SK-N-SH (cell line): ENCODE results near the gene HIPK2. TPM values are rescaled to one million over a fixed set of nuclear protein-coding genes. Genes with fewer than 3 reads are reported as not detected.

Source experiments
- CTCF ChIA-PET: fragments of 300-600, 350-600 bp; formaldehyde crosslinking; extraction: SDS; loops from one replicate; lab custom pipeline; 2021; lab: Yijun Ruan, JAX
- POLR2A ChIA-PET: fragments of 350-600 bp; sonication (Branson Sonifier 250); formaldehyde crosslinking; extraction: SDS; loops from one replicate; lab custom pipeline; 2020; ENCODE audit warnings: antibody characterized with exemption, inconsistent platforms; lab: Yijun Ruan, JAX
- DNase-seq: peaks from one replicate; pipeline ENCODE4 v3.0.0; 2012
- H2AFZ ChIP-seq: fragments of 200-600 bp; sonication (generic); 2 replicates; pipeline ENCODE4 v1.8.1; 2016; ENCODE audit warnings: antibody characterized with exemption, mild to moderate bottlenecking, low read depth
- H3F3A ChIP-seq: fragments of 200-600 bp; sonication (generic); replicated peaks from 2 replicates; pipeline ENCODE3; 2016; ENCODE audit warnings: antibody characterized with exemption, mild to moderate bottlenecking; ENCODE audit not compliant: insufficient read depth
- H3K27ac ChIP-seq, 2 experiments: fragments of 200-500 bp in 1 of 2; fragments of 200-600 bp in 1 of 2; sonication (Bioruptor generic) in 1 of 2; sonication (generic), shearing (Covaris generic) in 1 of 2; 2 replicates each; pipeline versions ENCODE4 v1.5.1 to v1.6.1; 2014 to 2016; ENCODE audit warnings: low read depth in 2 of 2, inconsistent platforms in 1 of 2, low read length in 1 of 2, mild to moderate bottlenecking in 1 of 2, mixed read lengths in 1 of 2
- H3K27me3 ChIP-seq: fragments of 200-600 bp; sonication (generic), shearing (Covaris generic); 2 replicates; pipeline ENCODE4 v1.6.1; 2016; ENCODE audit warnings: mixed run types; ENCODE audit not compliant: insufficient read depth
- H3K36me3 ChIP-seq, 2 experiments: fragments of 200-500 bp in 1 of 2; fragments of 200-600 bp in 1 of 2; sonication (Bioruptor generic) in 1 of 2; sonication (generic) in 1 of 2; replicated peaks in 1 of 2; 2 replicates each; pipeline versions ENCODE3 to v1.5.1; 2014 to 2016; ENCODE audit warnings: low read length in 1 of 2, mild to moderate bottlenecking in 1 of 2; ENCODE audit not compliant: insufficient read depth in 2 of 2, control insufficient read depth in 1 of 2
- H3K4me1 ChIP-seq, 2 experiments: fragments of 200-500 bp in 1 of 2; fragments of 200-600 bp in 1 of 2; sonication (Bioruptor generic) in 1 of 2; sonication (generic), shearing (Covaris generic) in 1 of 2; 2 replicates each; pipeline versions ENCODE4 v1.5.1 to v1.6.1; 2014 to 2016; ENCODE audit warnings: low read depth in 1 of 2, low read length in 1 of 2, mixed run types in 1 of 2; ENCODE audit not compliant: insufficient read depth in 2 of 2, control insufficient read depth in 1 of 2
- H3K4me2 ChIP-seq: fragments of 200-600 bp; sonication (generic), shearing (Covaris generic); 2 replicates; pipeline ENCODE4 v1.6.1; 2017; ENCODE audit warnings: mixed run types
- H3K4me3 ChIP-seq, 2 experiments: fragments of 200-500 bp in 1 of 2; fragments of 200-600 bp in 1 of 2; sonication (Bioruptor generic) in 1 of 2; sonication (generic), shearing (Covaris generic) in 1 of 2; 2 replicates each; pipeline versions ENCODE4 v1.5.1 to v1.8.1; 2014 to 2016; ENCODE audit warnings: low read depth in 2 of 2, inconsistent platforms in 1 of 2, low read length in 1 of 2, mild to moderate bottlenecking in 1 of 2, mixed read lengths in 1 of 2, moderate library complexity in 1 of 2
- H3K79me2 ChIP-seq: fragments of 200-600 bp; sonication (generic); 2 replicates; pipeline ENCODE4 v1.8.1; 2017; ENCODE audit warnings: mild to moderate bottlenecking; ENCODE audit not compliant: insufficient read depth
- H3K9ac ChIP-seq: fragments of 200-600 bp; sonication (generic); 2 replicates; pipeline ENCODE4 v1.6.1; 2017; ENCODE audit warnings: mixed run types
- H3K9me2 ChIP-seq: fragments of 200-600 bp; sonication (generic); 2 replicates; pipeline ENCODE4 v1.6.1; 2017; ENCODE audit warnings: mixed run types
- H3K9me3 ChIP-seq: fragments of 200-600 bp; sonication (generic); 2 replicates; pipeline ENCODE4 v1.6.1; 2017; ENCODE audit warnings: mixed run types, mild to moderate bottlenecking, moderate library complexity
- H4K20me1 ChIP-seq: fragments of 200-600 bp; sonication (generic); 2 replicates; pipeline ENCODE4 v1.6.1; 2017; ENCODE audit warnings: mild to moderate bottlenecking, mixed run types; ENCODE audit not compliant: insufficient read depth
- CTCF ChIP-seq: fragments of 200-600 bp; sonication (generic); IDR thresholded peaks from 2 replicates; pipeline ENCODE4 v1.6.1; 2017; ENCODE audit warnings: antibody characterized with exemption, mild to moderate bottlenecking, moderate library complexity
- FOSL2 ChIP-seq: IDR thresholded peaks from 2 replicates; pipeline ENCODE4 v1.4.0; 2012; ENCODE audit warnings: low read depth, mild to moderate bottlenecking, moderate library complexity, borderline replicate concordance
- GATA2 ChIP-seq: sonication (generic); formaldehyde crosslinking; IDR thresholded peaks from 2 replicates; pipeline ENCODE4 v1.5.0; 2020; ENCODE audit warnings: mild to moderate bottlenecking, missing genetic modification reagents
- JUND ChIP-seq: IDR thresholded peaks from 2 replicates; pipeline ENCODE4 v1.4.0; 2012
- MEF2A ChIP-seq: IDR thresholded peaks from 2 replicates; pipeline ENCODE4 v1.4.0; 2012; ENCODE audit warnings: low read depth, borderline replicate concordance
- MXI1 ChIP-seq: IDR thresholded peaks from 2 replicates; pipeline ENCODE4 v1.6.1; 2012; ENCODE audit warnings: mild to moderate bottlenecking, low read depth, low read length, improper control_type of control experiment
- POLR2AphosphoS5 ChIP-seq: IDR thresholded peaks from 2 replicates; pipeline ENCODE4 v1.6.1; 2012; ENCODE audit warnings: low read depth, low read length
- RAD21 ChIP-seq: IDR thresholded peaks from 2 replicates; pipeline ENCODE4 v1.6.1; 2012; ENCODE audit warnings: mild to moderate bottlenecking, low read length
- RXRA ChIP-seq: IDR thresholded peaks from 2 replicates; pipeline ENCODE4 v1.4.0; 2012; ENCODE audit warnings: low read depth, mild to moderate bottlenecking, borderline replicate concordance
- SIN3A ChIP-seq: IDR thresholded peaks from 2 replicates; pipeline ENCODE4 v1.6.1; 2012; ENCODE audit warnings: low read depth, mild to moderate bottlenecking, low read length, moderate library complexity, borderline replicate concordance
- TAF1 ChIP-seq: IDR thresholded peaks from 2 replicates; pipeline ENCODE4 v1.6.1; 2012; ENCODE audit warnings: low read depth, mild to moderate bottlenecking, low read length, moderate library complexity, borderline replicate concordance
- USF1 ChIP-seq: IDR thresholded peaks from 2 replicates; pipeline ENCODE4 v1.4.0; 2012; ENCODE audit warnings: low read depth, borderline replicate concordance
- YY1 ChIP-seq: IDR thresholded peaks from 2 replicates; pipeline ENCODE4 v1.4.0; 2012; ENCODE audit warnings: low read depth, mild to moderate bottlenecking
- WGBS: methylation state at CpG from one replicate; pipeline ENCODE4 v1.1.6; 2017; ENCODE audit warnings: low lambda C conversion rate; 5-methylcytosine and 5-hydroxymethylcytosine counted together
- polyA plus RNA-seq, 3 experiments: library from polyadenylated mRNA; depleted of rRNA; stranded (reverse); fragments of >200 nt; gene quantifications; 2 replicates each; pipeline ENCODE4 v1.2.3, GENCODE V29; 2012
- TF ChIP-seq, protein P1 (sequence below): IDR thresholded peaks from 2 replicates; pipeline ENCODE4 v1.4.0; 2012; ENCODE audit warnings: low read depth, borderline replicate concordance
- TF ChIP-seq, protein P2 (sequence below): fragments of 150-350 bp; IDR thresholded peaks from 2 replicates; pipeline ENCODE4 v1.6.1; 2016; ENCODE audit warnings: mild to moderate bottlenecking, low read depth, low read length
- TF ChIP-seq, protein P3 (sequence below): fragments of 150-350 bp; IDR thresholded peaks from 2 replicates; pipeline ENCODE4 v1.6.1; 2017; ENCODE audit warnings: antibody characterized with exemption, low read length, low read depth, borderline replicate concordance

Gene HIPK2
- polyA plus RNA-seq, 1 of the 3 experiments (the other 2 are of a cell fraction) = 14.2 TPM

GRCh38 chr7:139658908-139659675 is 118.7 kb downstream of the HIPK2 start:
- H3K9ac ChIP-seq = no peak overlapping the region
- H3K4me2 ChIP-seq = no peak overlapping the region
- H3K27me3 ChIP-seq = no peaks in the 10 kb centered on the region
- H3F3A ChIP-seq = no peaks in the 10 kb centered on the region
- POLR2A ChIA-PET = no interaction called here
- DNase-seq = no peak
- WGBS = 93% methylated on average over 13 of the region's 14 CpGs
- H4K20me1 ChIP-seq = peaks cover 31% of the 10 kb centered on the region
- peaks cover 69% of the 10 kb centered on the region; the same call in 1 of the 2 replicates for H3K79me2 ChIP-seq
- H3K27ac ChIP-seq = no peak overlapping the region
- TF ChIP-seq GATA2 (CRISPR knock-in tag) (no peak), RAD21 (no peak), SIN3A (no peak), YY1 (no peak), POLR2AphosphoS5 (no peak), CTCF (no peak), JUND (no peak), MXI1 (no peak), USF1 (no peak), MEF2A (no peak), RXRA (no peak), TAF1 (no peak), FOSL2 (no peak)
- TF ChIP-seq, protein P1, sequence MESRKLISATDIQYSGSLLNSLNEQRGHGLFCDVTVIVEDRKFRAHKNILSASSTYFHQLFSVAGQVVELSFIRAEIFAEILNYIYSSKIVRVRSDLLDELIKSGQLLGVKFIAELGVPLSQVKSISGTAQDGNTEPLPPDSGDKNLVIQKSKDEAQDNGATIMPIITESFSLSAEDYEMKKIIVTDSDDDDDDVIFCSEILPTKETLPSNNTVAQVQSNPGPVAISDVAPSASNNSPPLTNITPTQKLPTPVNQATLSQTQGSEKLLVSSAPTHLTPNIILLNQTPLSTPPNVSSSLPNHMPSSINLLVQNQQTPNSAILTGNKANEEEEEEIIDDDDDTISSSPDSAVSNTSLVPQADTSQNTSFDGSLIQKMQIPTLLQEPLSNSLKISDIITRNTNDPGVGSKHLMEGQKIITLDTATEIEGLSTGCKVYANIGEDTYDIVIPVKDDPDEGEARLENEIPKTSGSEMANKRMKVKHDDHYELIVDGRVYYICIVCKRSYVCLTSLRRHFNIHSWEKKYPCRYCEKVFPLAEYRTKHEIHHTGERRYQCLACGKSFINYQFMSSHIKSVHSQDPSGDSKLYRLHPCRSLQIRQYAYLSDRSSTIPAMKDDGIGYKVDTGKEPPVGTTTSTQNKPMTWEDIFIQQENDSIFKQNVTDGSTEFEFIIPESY = no peak
- TF ChIP-seq, protein P2, sequence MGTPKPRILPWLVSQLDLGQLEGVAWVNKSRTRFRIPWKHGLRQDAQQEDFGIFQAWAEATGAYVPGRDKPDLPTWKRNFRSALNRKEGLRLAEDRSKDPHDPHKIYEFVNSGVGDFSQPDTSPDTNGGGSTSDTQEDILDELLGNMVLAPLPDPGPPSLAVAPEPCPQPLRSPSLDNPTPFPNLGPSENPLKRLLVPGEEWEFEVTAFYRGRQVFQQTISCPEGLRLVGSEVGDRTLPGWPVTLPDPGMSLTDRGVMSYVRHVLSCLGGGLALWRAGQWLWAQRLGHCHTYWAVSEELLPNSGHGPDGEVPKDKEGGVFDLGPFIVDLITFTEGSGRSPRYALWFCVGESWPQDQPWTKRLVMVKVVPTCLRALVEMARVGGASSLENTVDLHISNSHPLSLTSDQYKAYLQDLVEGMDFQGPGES = no peak
- TF ChIP-seq, protein P3, sequence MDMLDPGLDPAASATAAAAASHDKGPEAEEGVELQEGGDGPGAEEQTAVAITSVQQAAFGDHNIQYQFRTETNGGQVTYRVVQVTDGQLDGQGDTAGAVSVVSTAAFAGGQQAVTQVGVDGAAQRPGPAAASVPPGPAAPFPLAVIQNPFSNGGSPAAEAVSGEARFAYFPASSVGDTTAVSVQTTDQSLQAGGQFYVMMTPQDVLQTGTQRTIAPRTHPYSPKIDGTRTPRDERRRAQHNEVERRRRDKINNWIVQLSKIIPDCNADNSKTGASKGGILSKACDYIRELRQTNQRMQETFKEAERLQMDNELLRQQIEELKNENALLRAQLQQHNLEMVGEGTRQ = no peak
- no peak overlapping the region for H3K4me3 ChIP-seq
- H3K36me3 ChIP-seq = peaks cover 0 to 4% of the 10 kb centered on the region in 2 experiments
- CTCF ChIA-PET = interaction anchor here (0.7 to 9.1 kb wide), 5 partner anchors 8 to 343 kb away, joined by 3 to 78 read pairs (median 3); no protein-coding TSS in a partner anchor
- no peaks in the 10 kb centered on the region for H3K9me2 ChIP-seq
- no peak overlapping the region for H2AFZ ChIP-seq
- H3K9me3 ChIP-seq = no peaks in the 10 kb centered on the region
- H3K4me1 ChIP-seq = peaks cover 0 to 18% of the 10 kb centered on the region in 2 experiments; a peak in 1 of 4 replicates
